HG03354 (cell line): ENCODE results near the gene ZDHHC14.
"Not testable (repeated sequence)": the region's sequence is repeated elsewhere in the genome, so short reads cannot be mapped to it uniquely, and the experiment has no call there.

ENCODE experiments used
- ATAC-seq: cut with Tn5 transposase; IDR thresholded peaks from one replicate; pipeline ENCODE4 v1.9.1; 2021; ENCODE audit warnings: mild to moderate bottlenecking; ENCODE audit not compliant: unreplicated experiment, poor library complexity, severe bottlenecking

Gene ZDHHC14

GRCh38 chr6:157713451-157714152 is 332.6 kb downstream of the ZDHHC14 start:
- ATAC-seq = no peak

- ATAC-seq = no peak
Measured at GRCh38 chr6:157714153-157714490, 333.1 kb downstream of the ZDHHC14 start.

- ATAC-seq = no peak
Measured at GRCh38 chr6:157715728-157716164, 334.8 kb downstream of the ZDHHC14 start.

DNA sequence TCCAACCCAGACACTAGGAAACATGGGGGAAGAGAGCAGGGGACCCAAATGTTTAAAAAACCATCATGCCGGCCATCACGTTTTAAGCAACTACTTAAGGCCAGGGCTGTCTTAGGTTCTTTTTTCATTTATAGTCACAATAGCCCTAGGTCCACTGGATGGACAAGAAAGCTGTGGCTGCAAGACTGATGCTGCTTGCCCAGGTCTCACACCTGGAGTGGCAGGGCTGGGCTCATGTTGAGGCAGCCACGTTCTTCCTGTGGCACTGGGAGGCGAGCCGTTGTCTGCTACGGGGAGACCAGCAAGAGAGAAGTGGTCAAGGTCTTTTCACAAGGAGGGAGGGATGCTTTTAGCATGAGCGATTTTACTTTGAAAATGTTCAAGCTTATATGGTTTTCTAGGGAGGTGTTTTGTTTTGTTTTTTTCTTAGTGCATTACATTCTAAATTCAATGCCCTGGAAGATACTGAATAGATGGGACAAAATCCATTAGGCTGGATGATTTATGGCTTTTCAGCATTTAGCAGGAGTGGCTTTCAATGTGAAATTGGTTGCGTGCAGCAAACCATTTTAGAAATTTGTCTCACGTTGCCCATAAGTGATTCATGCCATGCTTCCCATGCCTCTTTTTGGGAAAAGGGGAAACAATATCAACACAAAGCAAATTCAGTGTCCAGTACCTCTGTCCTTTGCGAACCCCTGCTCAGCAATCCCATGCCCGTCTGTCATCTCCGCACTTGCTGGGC is 335.4 kb downstream of the ZDHHC14 start:
- no peak for ATAC-seq

- ATAC-seq = no peak
Measured at GRCh38 chr6:157717340-157717748, 336.4 kb downstream of the ZDHHC14 start.

GRCh38 chr6:157718503-157719187 is 337.7 kb downstream of the ZDHHC14 start:
- no peak for ATAC-seq

- not testable (repeated sequence) for ATAC-seq
Measured at GRCh38 chr6:157720964-157721363, 340.0 kb downstream of the ZDHHC14 start.

- ATAC-seq = no peak
Measured at GRCh38 chr6:157721426-157721825, 340.4 kb downstream of the ZDHHC14 start.

GRCh38 chr6:157721830-157722229 is 340.8 kb downstream of the ZDHHC14 start:
- no peak for ATAC-seq

- no peak for ATAC-seq
Measured at GRCh38 chr6:157723376-157723775, 342.4 kb downstream of the ZDHHC14 start.

DNA sequence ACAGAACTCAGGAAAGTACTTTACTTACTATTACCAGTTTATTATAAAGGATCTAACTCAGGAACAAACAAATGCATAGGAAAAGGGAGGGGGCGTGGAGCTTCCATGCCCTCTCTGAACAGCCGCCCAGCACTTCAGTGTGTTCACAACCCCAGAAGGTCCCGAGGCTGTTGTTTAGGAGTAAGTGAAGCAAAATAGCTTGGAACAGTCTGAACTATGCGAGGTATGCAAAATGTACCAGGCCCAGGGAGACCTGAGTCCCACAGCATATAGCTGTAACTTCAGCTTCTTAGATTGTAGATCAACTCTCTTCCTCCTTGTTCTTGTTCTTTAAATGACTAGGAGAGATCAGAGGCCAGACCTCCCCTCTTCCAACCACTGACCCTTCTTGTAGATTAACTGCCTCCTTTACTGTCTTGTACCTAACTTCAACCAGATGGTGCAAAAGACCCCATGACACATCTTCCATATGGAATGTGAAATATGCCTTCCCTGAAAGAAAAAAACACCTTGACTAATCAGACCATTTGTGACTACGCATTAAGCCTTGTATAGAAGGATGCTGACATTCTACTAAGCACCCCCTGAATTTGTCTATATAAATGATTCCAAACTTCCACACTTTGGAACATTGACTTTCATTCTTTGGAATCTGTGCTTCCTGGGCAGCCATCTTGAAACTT is 343.3 kb downstream of the ZDHHC14 start:
- ATAC-seq = no peak

GRCh38 chr6:157724960-157725741 is 344.2 kb downstream of the ZDHHC14 start:
- no peak for ATAC-seq

DNA sequence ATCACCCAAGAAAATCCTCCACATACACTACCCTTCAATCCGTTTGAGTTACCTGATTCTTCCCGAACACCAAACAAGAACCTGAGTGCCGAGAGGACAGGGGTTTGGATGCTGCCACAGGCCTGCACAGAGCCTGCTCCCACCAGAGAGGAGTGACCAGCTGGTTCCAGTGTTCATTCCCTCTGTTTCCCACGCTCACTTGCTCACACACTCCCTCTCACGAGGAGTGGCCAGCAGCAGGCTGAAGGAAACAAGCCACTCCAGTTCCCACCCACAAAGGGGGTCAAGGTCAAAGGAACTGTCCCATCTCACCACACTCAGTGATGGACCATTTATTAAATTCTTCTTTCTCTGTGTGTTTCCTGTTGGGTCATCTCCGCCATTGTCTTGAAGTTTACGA is 344.8 kb downstream of the ZDHHC14 start:
- ATAC-seq = no peak

- no peak for ATAC-seq
Measured at GRCh38 chr6:157726892-157727628, 346.1 kb downstream of the ZDHHC14 start.
